HEK293T (cell line): ENCODE measurements around the gene CCND2.

Source experiments
- ARNT ChIP-seq: fragments of 450-650 bp; IDR thresholded peaks from 2 replicates; pipeline ENCODE4 v1.6.1; 2017; ENCODE audit warnings: mild to moderate bottlenecking
- BHLHE40 ChIP-seq: fragments of 450-650 bp; IDR thresholded peaks from 2 replicates; pipeline ENCODE4 v1.6.1; 2016; ENCODE audit warnings: mild to moderate bottlenecking, moderate library complexity, borderline replicate concordance
- CTBP1 ChIP-seq: fragments of 450-650 bp; IDR thresholded peaks from 2 replicates; pipeline ENCODE4 v1.6.1; 2016; ENCODE audit warnings: borderline replicate concordance
- ELF4 ChIP-seq: fragments of 450-650 bp; IDR thresholded peaks from 2 replicates; pipeline ENCODE4 v1.6.1; 2017; ENCODE audit warnings: antibody characterized with exemption
- FOXA1 ChIP-seq: fragments of 450-650 bp; IDR thresholded peaks from 2 replicates; pipeline ENCODE4 v1.6.1; 2016; ENCODE audit warnings: mild to moderate bottlenecking
- FOXK2 ChIP-seq: fragments of 450-650 bp; IDR thresholded peaks from 2 replicates; pipeline ENCODE4 v1.6.1; 2016; ENCODE audit warnings: mild to moderate bottlenecking
- FOXM1 ChIP-seq: fragments of 450-650 bp; IDR thresholded peaks from 2 replicates; pipeline ENCODE4 v1.6.1; 2017; ENCODE audit warnings: mild to moderate bottlenecking, borderline replicate concordance
- HDGF ChIP-seq: fragments of 450-650 bp; IDR thresholded peaks from 2 replicates; pipeline ENCODE4 v1.6.1; 2017; ENCODE audit warnings: antibody characterized with exemption, borderline replicate concordance
- L3MBTL2 ChIP-seq: fragments of 450-650 bp; conservative IDR thresholded peaks from 2 replicates; pipeline ENCODE4 v1.6.1; 2016; ENCODE audit warnings: mild to moderate bottlenecking
- SP1 ChIP-seq: fragments of 450-650 bp; IDR thresholded peaks from 2 replicates; pipeline ENCODE4 v1.6.1; 2017
- SUZ12 ChIP-seq: fragments of 450-650 bp; IDR thresholded peaks from 2 replicates; pipeline ENCODE4 v1.6.1; 2016; ENCODE audit warnings: mild to moderate bottlenecking
- TARDBP ChIP-seq: fragments of 450-650 bp; IDR thresholded peaks from 2 replicates; pipeline ENCODE4 v1.6.1; 2016
- ZNF384 ChIP-seq: fragments of 450-650 bp; IDR thresholded peaks from 2 replicates; pipeline ENCODE4 v1.6.1; 2016
- TF ChIP-seq, protein P1 (sequence below): fragments of 450-650 bp; IDR thresholded peaks from 2 replicates; pipeline ENCODE4 v1.6.1; 2016

- TF ChIP-seq SP1, result no peak
- TF ChIP-seq ZNF384, result no peak
- TF ChIP-seq HDGF, result no peak
- TF ChIP-seq, protein P1, sequence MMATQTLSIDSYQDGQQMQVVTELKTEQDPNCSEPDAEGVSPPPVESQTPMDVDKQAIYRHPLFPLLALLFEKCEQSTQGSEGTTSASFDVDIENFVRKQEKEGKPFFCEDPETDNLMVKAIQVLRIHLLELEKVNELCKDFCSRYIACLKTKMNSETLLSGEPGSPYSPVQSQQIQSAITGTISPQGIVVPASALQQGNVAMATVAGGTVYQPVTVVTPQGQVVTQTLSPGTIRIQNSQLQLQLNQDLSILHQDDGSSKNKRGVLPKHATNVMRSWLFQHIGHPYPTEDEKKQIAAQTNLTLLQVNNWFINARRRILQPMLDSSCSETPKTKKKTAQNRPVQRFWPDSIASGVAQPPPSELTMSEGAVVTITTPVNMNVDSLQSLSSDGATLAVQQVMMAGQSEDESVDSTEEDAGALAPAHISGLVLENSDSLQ, result no peak
- TF ChIP-seq ARNT, result no peak
- TF ChIP-seq CTBP1, result no peak
- TF ChIP-seq ELF4, result no peak
- TF ChIP-seq BHLHE40, result no peak
- TF ChIP-seq FOXA1, result no peak
- TF ChIP-seq SUZ12, result no peak
- no peak for TF ChIP-seq FOXK2
- no peak for TF ChIP-seq TARDBP
- TF ChIP-seq FOXM1, result no peak
- TF ChIP-seq L3MBTL2, result no peak
Measured at GRCh38 chr12:4268329-4269181, 5.0 kb upstream of the CCND2 start.
